Upper lobe of left lung (tissue), 6 donors: ENCODE data around the gene TIGD1. TPM values are rescaled to one million over a fixed set of nuclear protein-coding genes. Genes with fewer than 3 reads are reported as not detected.

Experiments
- ATAC-seq, 2 donors: fragments of 200-7000 bp; cut with Tn5 transposase; one replicate each; pipeline ENCODE4 v1.9.1; 2022; ENCODE audit warnings: mild to moderate bottlenecking in 2 of 2, moderate library complexity in 2 of 2; ENCODE audit not compliant: low FRiP score in 2 of 2
- DNase-seq, 2 donors: peaks; one replicate each; pipeline ENCODE4 v3.0.0-alpha.2; 2019 to 2020
- H3K27ac ChIP-seq, 4 donors: fragments of 200-600 bp; sonication (generic); one replicate each; pipeline ENCODE4 v1.5.1; 2016 to 2019
- H3K27me3 ChIP-seq, 4 donors: fragments of 200-600 bp; sonication (generic); one replicate each; pipeline ENCODE4 v1.5.1; 2017 to 2019
- H3K36me3 ChIP-seq, 4 donors: fragments of 200-600 bp; sonication (generic); one replicate each; pipeline ENCODE4 v1.5.1; 2016 to 2019
- H3K4me1 ChIP-seq, 4 donors: fragments of 200-600 bp; sonication (generic); one replicate each; pipeline ENCODE4 v1.5.1; 2018 to 2019
- H3K4me3 ChIP-seq, 4 donors: fragments of 200-600 bp; sonication (generic); one replicate each; pipeline ENCODE4 v1.5.1; 2017 to 2019; ENCODE audit warnings: mild to moderate bottlenecking in 2 of 4, moderate library complexity in 1 of 4
- H3K9me3 ChIP-seq, 4 donors: fragments of 200-600 bp; sonication (generic); one replicate each; pipeline ENCODE4 v1.5.1; 2018 to 2019
- CTCF ChIP-seq, 6 experiments: fragments of 450-650 bp in 4 of 6; fragments of 200-600 bp in 2 of 6; sonication (generic) in 2 of 6; IDR thresholded peaks; one replicate each; pipeline ENCODE4 v1.5.1; 2016 to 2019; ENCODE audit warnings: antibody characterized with exemption in 6 of 6
- EP300 ChIP-seq, 4 donors: sonication (generic); formaldehyde crosslinking; IDR thresholded peaks; one replicate each; pipeline ENCODE4 v1.5.1; 2017; ENCODE audit warnings: antibody characterized with exemption in 4 of 4, control low read depth in 2 of 4
- POLR2A ChIP-seq, 4 donors: fragments of 450-650 bp; IDR thresholded peaks; one replicate each; pipeline ENCODE4 v1.5.1; 2016 to 2017; ENCODE audit warnings: antibody characterized with exemption in 4 of 4, mild to moderate bottlenecking in 2 of 4
- POLR2AphosphoS5 ChIP-seq, 2 donors: sonication (generic); formaldehyde crosslinking; IDR thresholded peaks; one replicate each; pipeline ENCODE4 v1.5.1; 2017; ENCODE audit warnings: antibody characterized with exemption in 2 of 2
- WGBS, 2 donors: methylation state at CpG; one replicate each; pipeline ENCODE4 v1.1.5; 2017 to 2018; 5-methylcytosine and 5-hydroxymethylcytosine counted together
- total RNA-seq, 6 donors: library from RNA; depleted of rRNA in 4 of 6; stranded (reverse); fragments of >200 nt in 4 of 6; gene quantifications; one replicate each; pipeline versions ENCODE4 v1.1.0 to v1.2.1, GENCODE V29; 2016 to 2021
- donor health status: DM: no; HTN: no; CAD: no; lungs with moderate emphysema.
- donor health status: DM: no; HTN: yes; CAD: no; lungs with severe emphysema.

The TIGD1 gene
- total RNA-seq, 6 donors from 2014 or later = 2.6 to 12.6 (median 4.4) TPM

- TF ChIP-seq POLR2AphosphoS5 (IDR thresholded peaks at IDR 0.05) (no peak), EP300 (IDR thresholded peaks at IDR 0.05) (no peak)
- WGBS, 2 donors = 88 to 92% methylated on average over 7 of the region's 7 CpGs
- Histone ChIP-seq H3K9me3 (no peaks in the 10 kb centered on the region), H3K36me3 (no peaks in the 10 kb centered on the region), H3K27ac (no peak overlapping the region), H3K4me3 (no peak overlapping the region), H3K27me3 (peaks cover 0 to 8% (median 0%) of the 10 kb centered on the region in 4 donors), H3K4me1 (no peaks in the 10 kb centered on the region)
- DNase-seq (no peak), ATAC-seq (no peak)
Observed at GRCh38 chr2:232515639-232516038, 34.7 kb downstream of the TIGD1 start.

GRCh38 chr2:232513353-232513752, 37.0 kb downstream of the TIGD1 start:
- TF ChIP-seq POLR2A (IDR thresholded peaks at IDR 0.05) (no peak), CTCF (IDR thresholded peaks at IDR 0.05) (no peak), POLR2AphosphoS5 (IDR thresholded peaks at IDR 0.05) (no peak), EP300 (IDR thresholded peaks at IDR 0.05) (no peak)
- ATAC-seq (no peak), DNase-seq (no peak)
- Histone ChIP-seq H3K4me3 (no peak overlapping the region), H3K27me3 (no peaks in the 10 kb centered on the region), H3K36me3 (no peaks in the 10 kb centered on the region), H3K9me3 (no peaks in the 10 kb centered on the region), H3K4me1 (no peaks in the 10 kb centered on the region), H3K27ac (no peak overlapping the region)
- 79 to 82% methylated on average over 5 of the region's 5 CpGs for WGBS, 2 donors

GRCh38 chr2:232512602-232513001, 37.8 kb downstream of the TIGD1 start:
- H3K27me3 ChIP-seq = no peaks in the 10 kb centered on the region
- no peak for TF ChIP-seq CTCF (IDR thresholded peaks at IDR 0.05)
- TF ChIP-seq POLR2AphosphoS5 (IDR thresholded peaks at IDR 0.05) = no peak
- TF ChIP-seq EP300 (IDR thresholded peaks at IDR 0.05) = no peak
- no peak for TF ChIP-seq POLR2A (IDR thresholded peaks at IDR 0.05)
- H3K4me1 ChIP-seq = no peaks in the 10 kb centered on the region
- H3K27ac ChIP-seq = no peak overlapping the region
- DNase-seq = no peak
- H3K4me3 ChIP-seq = no peak overlapping the region
- H3K36me3 ChIP-seq = no peaks in the 10 kb centered on the region
- WGBS, 2 donors = 83 to 93% methylated on average over 3 to 10 of the region's 10 CpGs
- ATAC-seq = no peak
- H3K9me3 ChIP-seq = no peaks in the 10 kb centered on the region

- Histone ChIP-seq H3K9me3 (no peaks in the 10 kb centered on the region), H3K4me3 (no peak overlapping the region), H3K27ac (no peak overlapping the region), H3K27me3 (no peaks in the 10 kb centered on the region), H3K36me3 (no peaks in the 10 kb centered on the region), H3K4me1 (no peaks in the 10 kb centered on the region)
- WGBS, 2 donors = 25 to 72% methylated on average over 2 to 7 of the region's 11 CpGs
- ATAC-seq (no peak), DNase-seq (peak in 1 of 2 donors; percentile 71)
- no peak for TF ChIP-seq EP300 (IDR thresholded peaks at IDR 0.05)
- TF ChIP-seq CTCF (IDR thresholded peaks at IDR 0.05) = no peak
- TF ChIP-seq POLR2AphosphoS5 (IDR thresholded peaks at IDR 0.05) = no peak
- no peak for TF ChIP-seq POLR2A (IDR thresholded peaks at IDR 0.05)
Observed at GRCh38 chr2:232511336-232511890, 38.9 kb downstream of the TIGD1 start.

GRCh38 chr2:232508251-232508650, 42.1 kb downstream of the TIGD1 start:
- WGBS, 2 donors = 71 to 86% methylated on average over 5 to 6 of the region's 7 CpGs
- ATAC-seq (no peak), DNase-seq (no peak)
- H3K27me3 ChIP-seq = peaks cover 0 to 14% (median 10%) of the 10 kb centered on the region in 4 donors
- H3K4me1 ChIP-seq = peaks cover 3 to 7% (median 5%) of the 10 kb centered on the region in 4 donors
- H3K9me3 ChIP-seq = no peaks in the 10 kb centered on the region
- TF ChIP-seq CTCF (IDR thresholded peaks at IDR 0.05) (no peak), POLR2AphosphoS5 (IDR thresholded peaks at IDR 0.05) (no peak), POLR2A (IDR thresholded peaks at IDR 0.05) (no peak), EP300 (IDR thresholded peaks at IDR 0.05) (no peak)
- H3K4me3 ChIP-seq = no peak overlapping the region
- H3K36me3 ChIP-seq = no peaks in the 10 kb centered on the region
- no peak overlapping the region for H3K27ac ChIP-seq
